Renal cortical epithelial cell (primary cell): ENCODE data around the gene CXCR6. TPM values are rescaled to one million over a fixed set of nuclear protein-coding genes. Genes with fewer than 3 reads are reported as not detected.
A peak's percentile ranks its signal among the peaks of the same experiment; 100 is the strongest.

ENCODE experiments used
- DNase-seq: peaks from one replicate; pipeline ENCODE4 v3.0.0-alpha.2; 2011; ENCODE audit warnings: low read depth
- total RNA-seq: library from RNA; depleted of rRNA; stranded (reverse); fragments of >200 nt; gene quantifications from 2 replicates; pipeline ENCODE4 v1.2.3, GENCODE V29; 2014

CXCR6 gene
- total RNA-seq, 1 donor from 2014 or later = not detected

DNA sequence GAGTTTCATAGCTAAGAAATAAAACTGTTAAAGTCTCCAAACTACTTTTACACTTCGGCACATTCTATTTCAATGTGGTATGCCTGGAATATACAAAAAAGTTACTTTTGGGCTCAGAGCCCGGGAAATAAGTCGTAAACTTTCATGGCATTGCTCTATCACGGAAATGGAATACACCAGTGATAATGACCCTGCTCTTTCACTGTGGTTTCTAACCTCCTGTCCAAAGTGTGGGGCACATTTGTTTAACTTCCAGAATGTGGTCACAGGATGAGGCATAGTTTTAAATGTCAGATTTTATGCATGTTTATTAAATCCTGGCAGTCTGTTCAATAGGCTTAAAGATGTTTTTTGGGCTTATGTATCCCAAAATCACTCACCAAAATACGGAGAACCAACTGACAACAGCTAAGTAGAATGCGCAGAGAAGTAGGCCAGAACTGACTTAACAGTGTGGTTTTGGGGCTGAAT, 5.1 kb downstream of the CXCR6 start:
- DNase-seq = no peak

DNA sequence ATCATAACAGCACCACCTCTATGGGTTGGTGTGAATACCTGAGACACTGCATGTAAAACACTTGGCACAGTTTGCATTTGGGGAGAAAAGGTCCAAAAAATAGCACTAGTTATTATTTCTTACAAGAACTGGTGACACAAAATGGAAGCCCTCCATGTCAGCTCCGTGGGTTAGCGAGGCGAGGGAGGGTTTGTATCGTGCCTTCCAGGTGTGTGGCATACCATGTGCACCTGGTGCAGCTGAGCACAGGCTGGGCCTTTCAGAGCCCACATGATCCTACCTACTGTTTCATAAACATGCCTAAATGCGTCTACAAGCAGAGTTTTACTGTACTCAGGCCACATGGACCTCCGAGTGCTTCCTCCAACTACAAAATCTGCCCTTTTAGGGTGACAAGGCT, 5.6 kb downstream of the CXCR6 start:
- DNase-seq = no peak

DNA sequence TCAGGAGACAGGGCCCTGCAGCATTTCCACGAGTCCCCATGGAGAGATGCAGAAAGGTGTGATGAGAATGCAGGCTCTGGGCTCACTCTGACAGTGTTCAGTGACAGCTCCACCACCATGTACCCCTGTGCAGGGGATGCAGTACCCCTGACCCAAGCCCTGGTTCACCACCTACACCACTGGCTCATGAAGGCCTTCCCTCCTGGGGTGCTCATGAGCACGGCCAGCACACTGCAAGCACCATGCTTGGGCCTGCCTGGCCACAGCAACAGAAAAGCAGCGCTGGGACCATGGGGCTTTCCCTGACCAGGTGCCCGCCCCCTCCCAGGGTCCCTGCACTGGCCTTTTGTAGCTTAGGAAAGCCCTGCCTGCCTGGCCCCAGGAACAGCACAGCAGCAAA, 6.2 kb downstream of the CXCR6 start:
- no peak for DNase-seq

- no peak for DNase-seq
These were observed 6.9 kb downstream of the CXCR6 start for GRCh38 chr3:45950131-45950530.

DNA sequence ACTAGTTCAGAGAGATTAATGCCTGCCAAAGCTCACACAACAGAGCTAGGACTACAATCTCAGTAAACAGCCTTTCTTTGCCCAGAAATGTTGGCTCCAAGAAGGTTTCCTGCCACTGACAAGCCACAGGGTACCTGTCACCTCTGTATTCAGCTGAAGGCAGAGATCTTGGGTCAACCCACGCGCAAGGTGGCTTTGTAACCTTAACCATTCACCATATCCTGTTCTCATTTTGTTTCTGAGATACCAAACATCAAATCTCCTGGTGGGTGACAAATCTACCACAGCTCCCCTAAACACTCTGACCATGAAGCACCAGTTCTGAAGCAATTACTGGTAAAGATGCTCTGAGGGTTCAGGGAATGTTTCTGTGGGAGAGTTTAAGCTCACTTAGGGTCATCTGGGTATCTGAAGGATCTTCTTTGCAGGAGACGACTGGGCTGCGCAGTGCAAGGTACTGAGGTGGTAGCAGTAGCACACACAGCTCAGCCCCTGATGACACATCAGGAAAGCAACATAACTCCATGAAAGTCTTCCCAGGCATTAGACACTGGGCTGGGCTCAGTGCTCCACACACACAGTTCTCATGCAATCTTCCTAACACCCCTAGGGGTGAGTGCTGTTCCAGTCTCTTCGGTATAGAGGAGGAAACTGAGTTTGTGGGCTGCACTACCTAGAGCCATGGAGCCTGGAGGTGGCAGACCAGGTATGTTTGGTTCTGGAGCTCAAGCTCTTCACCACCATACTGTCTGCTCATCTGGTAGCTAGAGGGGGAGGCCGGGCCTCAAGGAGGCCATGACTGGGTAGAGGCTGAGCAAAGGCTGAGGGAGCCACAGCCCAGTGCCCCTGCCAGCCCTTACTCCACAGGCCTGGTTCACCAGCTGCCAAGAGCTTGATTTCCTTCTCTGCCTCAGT, 7.7 kb downstream of the CXCR6 start:
- DNase-seq = no peak

DNA sequence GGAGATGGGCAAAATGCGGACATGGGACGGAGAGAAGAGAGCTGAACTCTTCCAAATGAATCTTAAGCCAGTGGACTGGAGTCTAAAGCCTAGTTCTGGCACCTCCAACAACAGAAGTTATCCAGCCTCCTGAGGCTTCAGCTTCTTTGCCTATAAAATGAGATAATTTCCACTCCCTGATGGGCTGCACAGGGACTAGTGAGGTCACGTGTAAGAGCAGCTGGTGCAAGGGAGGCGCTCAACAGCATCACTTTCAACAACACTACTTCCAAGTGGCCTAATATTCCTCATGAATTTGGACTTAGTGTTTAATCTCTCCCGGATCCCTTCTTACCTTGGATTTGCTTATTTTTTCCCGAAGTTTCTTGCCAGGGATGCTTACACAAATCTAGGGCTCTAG, 8.7 kb downstream of the CXCR6 start:
- no peak for DNase-seq

DNA sequence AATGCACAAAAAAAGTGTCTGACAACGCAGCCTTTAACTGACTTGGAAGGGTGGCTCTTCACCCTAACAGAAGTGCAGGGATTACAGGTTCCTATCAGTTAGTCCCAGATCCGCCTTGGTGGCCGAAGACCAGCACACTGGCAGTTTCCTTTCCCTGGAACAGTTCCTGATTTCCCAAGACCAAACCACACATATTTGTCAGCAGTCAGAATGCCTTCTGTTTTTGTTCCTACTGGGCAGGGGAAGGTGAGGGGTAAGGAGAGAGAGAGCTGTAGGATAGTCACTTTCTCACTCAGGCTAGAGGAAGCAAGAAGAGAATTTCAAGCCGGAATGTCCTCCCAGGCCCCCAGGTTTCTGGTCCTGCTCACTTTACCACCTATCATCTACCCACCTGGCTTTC, 9.2 kb downstream of the CXCR6 start:
- peak; percentile 63 for DNase-seq

DNA sequence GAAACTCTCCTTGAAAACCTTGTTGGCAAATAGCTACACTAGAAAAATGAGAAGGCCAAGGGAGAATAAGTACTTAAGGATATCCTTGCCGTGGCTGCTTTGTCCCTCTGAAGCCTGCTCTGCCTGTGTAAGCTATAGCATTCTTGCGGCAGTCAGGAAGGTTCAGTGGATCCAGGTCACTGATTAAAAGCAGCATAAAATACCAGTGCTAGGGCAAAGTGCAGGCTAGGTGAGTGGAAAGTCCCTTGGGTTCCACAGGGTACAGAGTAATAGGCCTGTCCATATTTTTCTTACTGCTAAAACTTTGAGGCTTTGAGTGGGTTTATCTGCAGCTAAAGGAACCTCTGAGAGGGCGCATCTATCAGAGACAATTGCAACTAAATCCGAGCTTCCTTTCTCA, 10.3 kb downstream of the CXCR6 start:
- peak; percentile 75 for DNase-seq

DNA sequence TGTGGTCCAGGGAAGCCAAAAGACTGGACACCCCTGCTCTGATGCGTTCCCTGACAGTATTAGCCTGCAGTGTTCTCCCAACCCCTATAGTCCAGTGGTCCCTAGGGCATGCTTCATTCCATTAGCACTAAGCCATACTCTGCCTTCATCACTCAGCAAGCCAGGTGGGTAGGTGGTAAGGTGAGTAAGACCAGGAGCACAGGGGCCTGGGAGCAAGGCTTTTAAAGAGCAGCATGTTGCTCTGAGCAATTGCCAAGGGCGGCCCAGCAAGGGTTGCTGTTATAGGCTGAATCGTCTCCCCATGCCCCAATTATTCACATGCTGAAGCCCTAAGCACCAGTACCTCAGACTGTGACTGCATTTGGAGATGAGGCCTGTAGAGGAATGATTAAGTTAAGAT, 11.0 kb downstream of the CXCR6 start:
- no peak for DNase-seq

- no peak for DNase-seq
These were observed 11.9 kb downstream of the CXCR6 start for GRCh38 chr3:45955017-45955647.

DNA sequence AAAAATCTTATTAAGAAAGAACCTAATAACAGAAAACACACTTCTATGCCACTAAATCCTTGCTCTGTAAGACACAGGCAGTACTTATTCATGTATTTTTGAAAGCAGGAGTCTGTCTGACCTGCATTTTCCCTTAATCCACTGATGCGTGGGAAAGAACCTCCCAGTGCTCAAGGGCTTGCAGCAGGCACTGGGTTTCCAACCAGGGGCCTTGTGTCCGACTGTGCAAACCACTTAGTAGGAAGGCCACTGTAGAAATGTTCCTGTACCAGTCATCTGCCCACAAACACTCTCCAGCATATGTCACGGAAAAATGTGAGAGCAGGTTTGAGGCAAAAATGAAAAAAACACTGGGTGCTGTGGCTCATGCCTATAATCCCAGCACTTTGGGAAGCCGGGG, 12.4 kb downstream of the CXCR6 start:
- no peak for DNase-seq

- DNase-seq = no peak
These were observed 14.3 kb downstream of the CXCR6 start for GRCh38 chr3:45957586-45957985.

DNA sequence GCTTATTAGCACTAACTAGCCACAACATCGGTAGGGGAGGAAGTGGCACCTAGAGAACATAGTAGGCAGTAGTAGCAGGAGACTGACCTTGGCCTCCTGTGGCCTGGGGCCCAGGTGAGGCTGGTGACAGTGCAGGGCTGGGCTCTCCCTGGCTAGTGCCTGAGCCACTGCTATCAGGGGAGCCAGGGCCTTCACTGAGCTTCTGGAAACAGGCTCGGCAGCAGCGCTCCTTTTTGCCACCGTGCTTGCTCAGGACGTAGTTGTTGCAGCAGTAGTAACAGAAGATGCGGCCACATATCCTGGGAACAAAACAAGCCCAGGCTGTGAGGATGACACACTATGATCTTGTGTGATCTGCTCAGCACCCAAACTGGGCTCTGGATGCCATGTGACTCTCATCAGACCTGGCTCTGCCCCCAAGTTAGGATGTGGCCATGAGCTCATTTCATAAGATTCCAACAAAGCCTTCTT, 15.1 kb downstream of the CXCR6 start:
- DNase-seq = no peak

DNA sequence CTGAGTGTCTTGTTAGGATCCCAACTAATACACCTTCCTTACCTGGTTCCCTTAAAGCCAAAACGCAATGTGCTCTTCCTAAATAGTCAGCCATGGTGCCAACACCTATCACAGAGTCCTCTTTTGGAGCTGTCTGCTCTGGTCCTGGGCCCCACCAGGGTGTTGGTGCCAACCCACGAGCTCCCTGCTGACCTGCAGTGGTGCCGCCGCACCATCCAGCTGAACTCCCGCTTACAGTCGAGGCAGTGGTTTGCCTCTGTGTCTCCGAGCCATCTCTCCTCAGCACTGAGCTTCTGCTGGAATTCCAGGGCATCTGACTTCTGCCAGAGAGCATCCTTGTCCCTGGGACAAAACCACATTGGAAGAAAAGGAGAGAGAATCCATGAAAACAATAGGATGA, 15.9 kb downstream of the CXCR6 start:
- DNase-seq = no peak

- DNase-seq = no peak
These were observed 17.0 kb downstream of the CXCR6 start for GRCh38 chr3:45960289-45960688.

DNA sequence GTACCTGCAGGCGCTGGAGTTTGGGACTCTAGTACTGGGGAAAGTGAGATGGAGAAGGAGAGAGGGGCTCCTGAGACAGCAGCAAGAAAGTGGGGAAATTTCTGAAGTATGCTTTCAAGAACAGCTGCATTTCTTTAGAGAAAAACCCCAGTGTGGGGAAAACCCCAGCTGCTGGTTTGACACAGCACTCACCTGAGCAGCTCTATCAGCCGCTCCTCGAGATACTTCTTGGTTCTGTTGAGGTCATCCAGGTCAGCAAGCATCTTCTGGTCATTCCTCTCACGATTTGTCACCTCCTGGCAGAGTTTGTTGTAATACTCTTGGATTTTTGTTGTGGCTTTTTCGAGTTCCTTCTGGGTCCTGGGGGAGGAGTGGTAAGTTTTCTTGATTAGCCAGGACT, 18.8 kb downstream of the CXCR6 start:
- DNase-seq = no peak

- DNase-seq = no peak
These were observed 20.9 kb downstream of the CXCR6 start for GRCh38 chr3:45964139-45964538.

GRCh38 chr3:45965253-45965652, 22.0 kb downstream of the CXCR6 start:
- DNase-seq = no peak

- DNase-seq = no peak
These were observed 22.4 kb downstream of the CXCR6 start for GRCh38 chr3:45965653-45966052.

DNA sequence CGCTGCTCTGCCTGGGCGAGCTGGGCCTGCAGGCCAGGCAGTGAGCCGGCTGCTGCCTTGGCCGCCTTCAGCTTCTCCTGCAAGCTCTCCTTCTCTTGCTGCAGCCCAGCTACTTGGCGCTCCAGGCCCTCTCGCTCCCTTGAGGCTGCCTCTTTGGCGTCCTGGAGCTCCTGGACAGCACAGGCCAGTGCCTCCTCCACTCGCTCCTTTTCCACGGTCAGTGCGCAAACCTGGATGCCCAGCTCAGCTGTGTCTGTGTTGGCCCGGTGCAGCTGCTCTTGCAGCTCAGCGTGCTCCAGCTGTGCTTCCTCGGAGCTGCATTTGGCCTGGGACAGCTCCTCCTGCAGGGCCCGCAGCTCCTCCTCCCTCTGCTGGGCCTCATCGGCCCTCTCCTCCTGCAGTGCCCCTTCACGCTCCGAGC, 23.1 kb downstream of the CXCR6 start:
- no peak for DNase-seq

DNA sequence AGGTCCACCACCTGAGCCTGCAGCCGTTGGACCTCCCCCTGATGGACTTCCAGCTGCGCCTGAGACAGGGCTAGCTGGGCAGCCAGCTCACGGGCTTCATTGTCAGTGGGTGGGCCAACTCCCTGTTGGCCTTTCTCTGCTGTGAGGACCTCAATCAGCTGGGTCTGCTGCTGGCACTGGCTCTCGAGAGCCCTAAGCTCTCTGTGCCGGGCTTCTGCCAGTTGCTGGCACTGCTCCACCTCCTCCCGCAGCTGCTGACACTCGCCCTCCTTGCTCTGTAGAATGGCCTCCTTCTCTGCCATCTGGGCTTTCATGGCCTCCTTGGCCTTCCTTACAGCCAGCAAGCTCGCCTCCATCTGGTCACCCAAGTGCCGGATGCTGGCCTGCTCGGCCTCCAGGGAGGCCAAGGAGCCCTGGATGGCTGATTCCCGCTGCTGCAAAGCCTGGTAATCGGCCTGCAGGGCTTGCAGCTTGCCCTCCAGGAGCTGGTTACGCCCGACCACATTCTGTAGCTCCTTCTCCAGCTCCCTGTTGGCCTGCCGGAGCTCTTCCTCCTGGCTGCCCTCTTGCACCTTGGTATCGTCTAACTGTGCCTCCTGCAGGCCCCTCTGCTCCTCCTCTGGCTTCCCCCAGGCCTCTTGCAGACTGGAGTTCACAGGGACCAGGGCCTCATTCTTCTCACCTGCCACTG, 23.8 kb downstream of the CXCR6 start:
- no peak for DNase-seq

GRCh38 chr3:45967724-45968123, 24.5 kb downstream of the CXCR6 start:
- no peak for DNase-seq

GRCh38 chr3:45968149-45968548, 24.9 kb downstream of the CXCR6 start:
- DNase-seq = no peak
